Stimulated activated CD4-positive, alpha-beta T cell treated with anti-CD3 and anti-CD28 coated beads, Interleukin-4, amount 100 ng/mL, for 24 hours (primary cell): ENCODE data around the gene TWIST2.

Experiments used
- DNase-seq: peaks from one replicate; pipeline ENCODE4 v3.0.0-alpha.2; 2020

Gene TWIST2

DNA sequence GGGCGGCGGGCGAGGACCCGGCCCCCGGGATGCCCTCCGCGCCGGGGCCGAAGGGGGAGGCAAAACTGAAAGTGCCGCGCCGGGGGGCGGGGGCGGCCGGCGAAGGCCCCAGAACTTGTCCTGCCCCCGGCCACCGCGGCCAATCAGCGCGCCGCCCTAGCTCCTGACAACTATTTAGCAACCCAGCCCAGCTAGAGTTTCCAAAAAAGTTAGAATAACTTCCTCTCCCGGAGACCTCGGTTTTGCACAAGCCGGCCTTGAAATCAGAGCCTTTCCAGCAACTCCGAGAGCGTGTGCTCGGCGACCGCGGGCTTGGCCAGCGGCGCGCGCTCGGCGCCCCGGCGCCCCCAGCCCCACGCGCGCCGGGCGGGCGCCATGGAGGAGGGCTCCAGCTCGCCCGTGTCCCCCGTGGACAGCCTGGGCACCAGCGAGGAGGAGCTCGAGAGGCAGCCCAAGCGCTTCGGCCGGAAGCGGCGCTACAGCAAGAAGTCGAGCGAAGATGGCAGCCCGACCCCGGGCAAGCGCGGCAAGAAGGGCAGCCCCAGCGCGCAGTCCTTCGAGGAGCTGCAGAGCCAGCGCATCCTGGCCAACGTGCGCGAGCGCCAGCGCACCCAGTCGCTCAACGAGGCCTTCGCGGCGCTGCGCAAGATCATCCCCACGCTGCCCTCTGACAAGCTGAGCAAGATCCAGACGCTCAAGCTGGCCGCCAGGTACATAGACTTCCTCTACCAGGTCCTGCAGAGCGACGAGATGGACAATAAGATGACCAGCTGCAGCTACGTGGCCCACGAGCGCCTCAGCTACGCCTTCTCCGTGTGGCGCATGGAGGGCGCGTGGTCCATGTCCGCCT lies at the start of gene TWIST2:
TWIST2 (plus strand) TSS at position 245 of the 850 bp plus-strand sequence; CDS start at position 376, 131 bp downstream.
- DNase-seq: no peak

DNA sequence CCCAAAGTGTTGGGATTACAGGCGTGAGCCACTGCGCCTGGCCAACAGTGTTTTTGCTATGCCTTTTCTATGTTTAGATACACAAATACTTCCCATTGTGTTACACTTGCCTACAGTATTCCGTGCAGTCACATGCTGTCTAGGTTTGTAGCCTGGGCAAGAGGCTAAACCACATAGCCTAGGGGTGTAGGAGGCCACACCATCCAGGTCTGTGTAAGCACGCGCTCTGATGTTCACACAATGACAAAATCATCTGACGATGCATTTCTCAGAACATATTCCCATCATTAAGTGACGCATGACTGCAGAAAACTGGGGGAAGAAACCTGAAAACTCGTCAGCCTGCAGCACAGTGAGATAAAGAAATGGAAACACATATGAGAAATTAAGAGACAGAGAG lies 46.1 kb upstream of the TWIST2 start:
- DNase-seq: no peak

DNA sequence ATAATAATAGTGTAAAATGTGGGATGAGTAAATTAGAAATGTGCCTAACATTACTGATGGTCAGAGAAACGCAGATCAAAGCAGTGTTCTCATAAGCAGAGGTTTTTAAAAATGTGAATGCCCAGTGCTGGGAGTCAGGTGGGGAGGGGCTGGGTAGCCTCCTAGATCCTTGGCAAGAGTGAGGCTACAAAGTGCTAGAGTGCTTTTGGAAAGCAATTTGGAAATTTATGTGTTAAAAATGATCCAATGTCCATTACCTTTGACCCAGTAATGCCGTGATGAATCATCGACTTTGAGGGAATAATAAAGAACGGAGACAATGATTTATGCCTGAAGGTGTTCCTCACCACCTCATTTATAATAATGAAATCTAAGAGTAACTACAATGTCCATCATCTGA lies 44.9 kb upstream of the TWIST2 start:
- DNase-seq: no peak

DNA sequence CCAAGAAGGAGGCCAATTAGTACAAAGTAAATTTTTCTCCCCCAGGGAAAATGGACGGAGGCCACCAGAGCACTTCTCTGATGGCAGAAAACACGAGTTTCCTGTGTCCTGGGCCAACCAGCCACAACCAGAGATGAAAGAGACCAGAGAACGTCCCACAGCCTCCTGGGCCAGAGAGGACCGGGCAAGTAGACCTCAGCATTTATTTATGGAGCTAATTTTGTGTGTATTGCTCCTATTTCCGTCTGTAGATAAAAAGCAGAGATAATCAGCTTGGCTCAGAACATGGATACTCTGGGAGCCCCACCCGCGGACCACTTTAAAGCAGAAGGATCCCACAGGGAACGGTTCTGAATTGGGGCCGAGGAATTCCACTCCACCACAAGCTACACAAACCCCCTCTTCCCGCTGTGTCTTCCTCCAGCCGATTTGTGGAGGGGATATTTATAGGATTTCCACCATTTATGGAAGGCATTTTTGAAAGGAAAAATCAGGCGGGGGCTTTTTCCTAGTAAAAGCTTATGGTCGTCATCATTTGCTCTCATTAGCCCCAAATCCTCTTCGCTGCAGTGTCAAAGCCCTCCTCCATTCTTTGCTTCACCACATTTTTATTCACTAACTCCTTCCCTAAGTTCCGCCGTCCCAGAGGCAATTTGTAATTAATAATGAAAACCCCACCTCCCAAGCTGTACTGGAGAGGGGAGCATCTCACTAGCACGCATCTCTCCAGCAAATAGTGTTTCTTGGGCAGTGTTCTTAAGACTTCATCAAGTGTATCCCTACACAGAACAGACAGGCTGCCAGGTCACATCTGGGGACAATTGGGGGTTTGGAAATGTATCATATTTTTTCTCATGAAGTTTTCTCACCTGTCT lies 43.7 kb upstream of the TWIST2 start:
- no peak for DNase-seq

DNA sequence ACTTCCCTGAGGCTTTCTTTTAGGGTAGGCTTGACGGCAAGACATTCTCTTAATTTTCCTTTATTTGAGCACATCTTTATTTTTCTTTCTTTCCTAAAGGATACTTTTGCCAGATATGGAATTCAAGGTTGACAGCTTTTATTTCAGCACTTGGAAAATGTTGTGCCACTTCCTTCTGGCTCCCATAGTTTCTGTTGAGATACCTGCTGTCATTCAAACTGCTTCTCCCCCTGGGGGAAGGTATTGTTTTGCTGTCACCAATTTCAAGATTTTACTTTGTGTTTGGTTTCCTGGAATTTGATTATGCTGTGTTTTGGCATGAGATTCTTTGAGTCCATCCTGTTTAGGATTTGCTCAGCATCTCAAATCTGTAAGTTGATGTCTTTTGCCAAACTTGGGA lies 39.1 kb upstream of the TWIST2 start:
- no peak for DNase-seq

DNA sequence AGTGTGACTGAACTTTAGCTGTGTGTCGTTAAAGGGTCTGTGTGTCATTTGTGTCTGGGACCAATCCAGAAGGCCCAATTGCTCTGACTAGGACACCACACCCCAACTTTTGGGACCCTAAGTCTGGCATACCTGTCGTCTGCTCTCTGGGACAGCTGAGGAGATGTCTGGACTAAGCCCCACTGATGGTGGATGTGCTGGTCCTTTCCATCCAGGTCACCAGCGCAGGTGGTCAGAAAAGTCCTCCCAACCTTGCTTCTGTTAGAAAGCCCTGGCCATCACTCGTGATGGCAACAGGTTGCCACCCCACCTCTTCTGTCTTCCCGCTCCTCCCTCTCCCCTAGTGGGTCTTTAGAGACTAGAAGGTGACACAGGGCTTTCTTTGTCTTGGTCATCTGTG lies 37.6 kb upstream of the TWIST2 start:
- no peak for DNase-seq

DNA sequence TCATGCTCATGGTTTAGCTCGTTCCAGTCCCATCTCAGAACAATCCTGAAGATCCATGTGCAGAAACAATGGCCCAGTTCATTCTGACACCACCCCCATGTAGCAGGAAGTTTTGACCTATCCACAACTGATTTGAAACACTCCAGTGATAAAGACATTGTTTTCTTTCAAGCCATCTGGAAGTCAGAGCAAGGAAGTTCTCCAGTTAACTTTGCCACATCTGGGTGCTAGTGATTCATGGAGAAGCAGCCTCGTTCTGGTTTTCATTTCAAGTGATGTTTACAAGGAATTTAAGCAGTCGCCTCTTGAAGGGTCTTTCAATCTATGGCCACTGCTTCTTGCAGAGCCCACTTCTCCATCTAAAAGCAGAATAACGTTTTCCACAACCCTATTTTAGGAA lies 36.6 kb upstream of the TWIST2 start:
- no peak for DNase-seq

DNA sequence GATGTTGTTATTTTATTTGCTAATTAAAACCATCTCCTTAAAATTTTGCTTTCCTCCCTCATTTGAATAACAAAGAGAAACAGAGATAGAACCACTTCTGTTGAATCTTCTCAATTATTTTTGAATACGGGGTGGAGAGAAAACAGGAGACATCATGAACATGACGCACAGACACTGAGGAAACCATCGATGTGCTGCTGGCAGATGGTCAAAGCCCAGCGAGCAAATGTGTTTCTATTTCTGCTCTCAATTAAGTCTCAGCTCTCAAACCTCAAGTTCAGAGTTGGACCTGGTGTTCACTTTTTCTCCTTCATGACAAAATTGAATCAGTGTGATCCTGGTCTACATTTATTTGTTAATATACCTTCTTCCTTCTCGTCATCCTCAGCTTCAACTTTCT lies 36.1 kb upstream of the TWIST2 start:
- DNase-seq: no peak

DNA sequence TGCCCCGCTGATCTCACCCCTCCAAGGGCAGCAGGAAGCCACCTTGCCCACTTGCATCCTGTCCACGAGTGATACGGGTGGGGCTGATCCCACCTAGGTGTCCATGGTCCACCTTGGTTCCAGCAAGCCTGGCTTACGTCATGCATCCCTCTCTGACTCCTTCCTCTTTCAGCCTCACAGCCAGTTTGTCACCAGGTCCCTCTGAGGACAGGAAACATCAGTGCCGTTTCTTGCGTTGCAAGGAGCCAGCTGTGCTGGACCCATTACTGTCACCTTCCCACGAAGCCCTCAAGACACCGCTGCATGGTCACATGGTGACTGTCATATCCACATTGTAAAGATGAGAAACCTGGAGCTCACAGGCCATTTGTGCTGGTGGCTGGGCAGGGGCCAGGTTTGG lies 34.8 kb upstream of the TWIST2 start:
- no peak for DNase-seq

DNA sequence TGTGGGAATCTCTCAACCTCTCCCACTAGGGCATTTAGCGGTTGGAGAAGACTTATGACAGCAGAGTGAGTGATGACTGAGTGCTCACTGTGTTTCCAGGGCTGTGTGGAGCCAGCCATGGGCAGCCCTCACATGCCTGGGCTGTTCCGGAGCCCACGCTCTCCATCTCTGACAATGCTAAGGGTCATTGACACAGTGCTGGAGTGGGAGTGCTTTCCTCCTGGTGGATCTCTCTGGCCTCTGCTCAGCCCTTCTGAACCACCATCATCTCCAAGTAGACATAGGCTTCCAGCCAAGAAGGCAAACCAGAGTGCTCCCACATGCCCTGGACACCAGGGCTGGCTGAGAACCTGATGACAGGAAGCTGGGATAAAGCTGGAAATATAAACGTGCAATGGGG lies 33.1 kb upstream of the TWIST2 start:
- no peak for DNase-seq

DNA sequence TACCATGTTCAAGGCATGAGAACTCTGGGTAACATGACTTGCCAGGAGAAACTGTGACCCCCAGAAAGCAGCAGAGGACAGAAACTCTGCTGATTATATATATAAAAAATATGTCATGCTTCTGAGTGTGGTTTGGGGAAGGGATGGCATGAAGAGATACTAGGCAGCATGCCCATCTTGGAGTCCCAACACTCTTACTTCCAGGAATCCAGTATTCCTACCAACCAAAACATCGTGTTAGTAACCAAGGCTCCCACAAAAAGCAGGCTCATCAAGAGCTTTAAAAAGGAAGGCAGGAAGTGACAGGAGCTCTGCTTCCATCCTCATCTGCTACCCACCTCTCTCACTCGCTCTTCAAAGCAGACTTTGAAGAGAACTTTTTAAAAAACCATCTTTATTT lies 31.6 kb upstream of the TWIST2 start:
- DNase-seq: no peak

DNA sequence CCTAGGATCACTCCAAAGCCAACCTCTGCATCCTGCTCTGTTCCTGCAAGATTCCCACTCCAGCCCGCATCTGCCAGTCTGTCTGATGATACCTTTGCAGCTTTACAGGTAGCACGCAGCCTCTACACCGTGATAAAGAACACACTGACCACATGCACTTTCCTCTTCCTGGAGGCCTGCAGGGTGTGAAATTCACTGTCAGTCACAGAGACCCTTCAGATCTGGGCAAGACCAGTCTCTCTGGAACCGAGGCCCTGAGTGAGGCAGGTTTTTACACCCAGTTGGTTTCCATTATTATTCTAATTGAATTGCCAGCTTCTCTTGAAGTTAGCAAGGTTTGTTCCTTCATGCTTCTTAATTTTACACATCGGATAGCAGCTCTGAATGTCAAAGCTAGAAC lies 30.5 kb upstream of the TWIST2 start:
- no peak for DNase-seq

DNA sequence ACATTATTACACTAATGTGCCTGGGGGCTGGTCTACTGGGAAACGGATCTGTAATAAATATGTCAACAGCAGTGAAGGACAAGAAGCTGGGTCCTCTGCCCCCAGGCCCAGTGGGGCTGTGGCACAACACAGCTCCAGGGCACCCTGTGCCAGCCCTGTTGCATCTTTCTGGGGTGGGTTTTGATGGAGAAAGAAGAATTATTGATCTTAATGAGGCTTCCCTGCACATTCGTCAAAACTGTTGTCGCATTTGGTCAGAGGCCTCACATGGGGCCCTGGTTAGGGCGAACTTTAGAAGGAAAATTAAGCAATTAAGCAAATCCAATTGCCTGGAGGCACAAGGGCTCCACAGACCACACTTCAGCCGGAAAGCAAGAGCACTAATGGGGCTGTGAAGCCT lies 30.0 kb upstream of the TWIST2 start:
- DNase-seq: no peak

DNA sequence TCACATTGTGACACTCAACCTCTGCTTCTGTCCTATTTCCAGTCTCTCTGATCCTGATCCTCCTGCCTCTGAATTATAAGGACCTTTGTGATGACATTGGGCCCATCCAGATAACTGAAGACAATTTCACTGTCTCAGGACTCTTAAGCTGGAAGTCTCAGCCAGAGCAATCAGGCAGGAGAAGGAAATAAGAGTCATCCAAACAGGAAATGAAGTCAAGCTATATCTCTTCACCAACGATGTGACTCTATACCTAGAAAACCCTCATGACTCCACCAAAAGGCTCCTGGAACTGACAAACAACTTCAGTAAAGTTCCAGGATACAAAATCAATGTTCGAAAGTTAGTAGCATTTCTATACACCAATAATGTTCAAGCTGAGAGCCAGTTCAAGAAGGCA lies 29.3 kb upstream of the TWIST2 start:
- no peak for DNase-seq

DNA sequence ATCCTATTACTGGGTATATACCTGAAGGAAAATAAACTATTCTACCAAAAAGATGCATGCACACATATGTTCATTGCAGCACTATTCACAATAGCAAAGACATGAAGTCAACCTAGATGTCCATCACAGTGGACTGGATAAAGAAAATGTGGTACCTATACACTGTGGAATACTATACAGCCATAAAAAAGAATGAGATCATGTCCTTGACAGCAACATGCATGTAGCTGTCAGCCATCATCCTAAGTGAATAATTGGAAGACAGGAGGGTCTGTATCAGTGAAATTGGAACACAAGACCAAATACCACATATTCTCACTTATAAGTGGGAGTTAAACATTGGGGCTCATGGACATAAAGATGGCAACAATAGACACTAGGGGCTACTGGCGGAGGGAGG lies 27.7 kb upstream of the TWIST2 start:
- no peak for DNase-seq

DNA sequence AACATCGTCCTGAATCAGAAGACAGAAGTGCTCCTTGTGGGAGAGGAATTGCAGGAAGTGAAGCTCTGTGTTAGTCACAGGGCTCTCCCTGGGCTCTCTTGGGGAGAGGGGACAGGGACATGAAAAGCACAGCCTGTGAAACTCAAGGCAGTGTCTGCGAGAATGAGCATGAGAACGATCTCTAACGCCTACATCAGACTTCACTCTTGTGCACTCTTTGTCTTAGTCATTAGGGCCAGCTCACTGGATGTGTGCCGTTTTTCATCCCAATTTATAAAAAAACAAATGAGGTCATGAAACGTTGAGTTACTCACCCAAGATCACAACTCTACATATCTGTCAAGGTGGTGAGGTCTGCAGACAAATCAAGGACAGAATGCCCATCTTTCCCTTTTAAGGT lies 27.0 kb upstream of the TWIST2 start:
- DNase-seq: no peak

DNA sequence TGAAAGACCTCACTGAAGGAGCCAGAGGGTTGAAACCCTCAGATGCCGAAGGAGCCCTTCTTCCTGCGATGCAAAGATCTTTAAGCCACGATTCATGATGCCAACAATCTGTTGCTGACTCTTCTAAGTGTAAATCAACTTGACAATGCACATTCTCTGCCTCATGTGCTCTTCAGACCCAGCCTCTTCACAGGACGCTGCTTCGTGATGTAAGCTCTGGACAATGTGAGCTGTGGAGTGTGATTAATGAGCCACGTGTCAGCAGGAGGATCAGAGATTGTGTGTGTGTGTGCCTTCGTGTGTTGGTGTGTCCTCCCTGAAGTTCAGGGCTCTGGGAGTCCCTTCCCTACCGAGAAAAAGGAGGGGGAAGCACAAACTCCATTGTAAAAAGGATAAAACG lies 26.5 kb upstream of the TWIST2 start:
- DNase-seq: no peak

DNA sequence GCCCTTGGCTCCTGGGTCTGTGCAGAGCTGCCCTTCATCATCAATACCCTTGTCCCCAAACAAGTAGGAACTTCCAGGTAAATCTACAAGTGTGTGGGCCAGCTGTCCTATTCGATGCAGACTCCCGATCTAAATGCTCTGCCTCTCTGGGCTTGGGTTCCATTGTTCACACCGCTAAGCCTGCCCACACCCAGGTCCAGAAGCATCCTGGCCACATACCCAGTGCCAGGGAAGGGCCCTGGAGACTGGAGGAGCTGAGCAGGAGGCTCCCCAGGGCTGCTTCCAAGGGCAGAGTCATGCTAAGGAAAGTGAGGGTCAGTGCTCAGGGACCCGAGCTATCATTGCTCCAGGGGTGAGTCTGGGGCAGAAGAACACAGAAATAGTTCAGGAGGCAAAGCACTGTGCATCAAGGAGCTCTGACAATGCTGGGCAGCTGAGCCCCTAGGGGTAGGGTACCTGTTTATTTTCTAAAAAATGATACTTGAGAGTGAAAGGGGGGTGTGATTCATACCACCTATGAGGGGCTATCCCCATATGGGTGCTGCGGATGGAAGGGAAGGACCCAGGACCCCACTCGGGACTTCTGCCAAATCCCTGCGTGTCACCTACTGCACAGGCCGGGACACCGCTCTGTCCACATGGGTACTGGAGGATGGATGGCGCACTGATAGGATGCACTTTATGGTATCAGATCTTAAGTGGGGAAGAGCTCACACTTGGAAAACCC lies 25.8 kb upstream of the TWIST2 start:
- no peak for DNase-seq

DNA sequence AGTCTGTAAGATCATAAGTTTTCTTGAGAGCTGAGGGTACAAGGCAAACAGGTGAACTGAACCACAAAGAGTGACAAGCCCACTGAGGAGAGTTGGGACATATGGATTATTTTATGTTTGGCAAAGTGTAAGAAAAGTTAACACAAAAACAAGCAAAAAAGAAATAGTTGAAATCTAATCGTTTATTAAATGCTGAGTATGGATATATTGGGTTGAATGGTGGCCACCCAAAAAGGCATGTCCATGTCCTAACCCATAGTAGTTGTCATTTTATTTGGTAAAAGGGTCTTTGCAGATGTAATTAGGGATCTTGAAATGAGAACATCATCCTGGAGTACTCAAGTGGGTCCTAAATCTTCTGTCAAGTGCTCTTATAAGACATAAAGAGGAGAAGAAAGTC lies 24.9 kb upstream of the TWIST2 start:
- DNase-seq: no peak

DNA sequence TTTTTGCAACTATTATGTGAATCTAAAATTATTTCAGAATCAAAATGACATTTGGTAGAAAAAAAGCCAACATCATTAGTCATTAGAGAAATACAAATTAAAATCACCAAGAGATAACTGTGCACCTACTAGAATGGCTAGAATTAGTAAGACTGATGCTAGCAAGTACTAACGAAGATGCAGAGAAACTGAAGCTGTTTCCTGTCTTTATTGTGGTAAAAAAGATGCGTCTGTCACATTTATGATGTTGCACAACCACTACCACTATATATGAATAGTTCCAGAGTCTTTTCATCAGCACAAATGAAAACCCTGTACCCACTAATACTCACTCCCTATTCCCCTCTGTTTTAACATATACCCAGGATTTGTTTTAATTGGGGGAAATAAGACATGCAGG lies 16.7 kb upstream of the TWIST2 start:
- DNase-seq: no peak

DNA sequence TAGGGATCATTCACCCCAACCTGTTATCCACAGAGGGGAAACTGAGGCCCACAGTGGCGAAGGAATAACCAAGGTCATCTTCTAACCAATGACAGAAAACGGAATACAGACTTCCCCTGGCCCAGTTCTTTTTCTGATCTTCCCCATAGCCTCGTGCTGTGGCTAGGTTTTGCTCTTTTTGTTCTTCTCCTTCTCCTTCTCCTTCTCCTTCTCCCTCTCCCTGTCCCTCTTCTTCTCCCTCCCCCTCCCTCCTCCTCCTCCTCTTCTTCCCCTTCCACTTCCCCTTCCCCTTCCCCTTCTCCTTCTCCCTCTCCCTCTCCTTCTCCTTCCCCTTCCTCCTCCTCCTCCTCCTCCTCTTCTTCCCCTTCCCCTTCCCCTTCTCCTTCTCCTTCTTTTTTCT lies 12.9 kb upstream of the TWIST2 start:
- DNase-seq: no peak

DNA sequence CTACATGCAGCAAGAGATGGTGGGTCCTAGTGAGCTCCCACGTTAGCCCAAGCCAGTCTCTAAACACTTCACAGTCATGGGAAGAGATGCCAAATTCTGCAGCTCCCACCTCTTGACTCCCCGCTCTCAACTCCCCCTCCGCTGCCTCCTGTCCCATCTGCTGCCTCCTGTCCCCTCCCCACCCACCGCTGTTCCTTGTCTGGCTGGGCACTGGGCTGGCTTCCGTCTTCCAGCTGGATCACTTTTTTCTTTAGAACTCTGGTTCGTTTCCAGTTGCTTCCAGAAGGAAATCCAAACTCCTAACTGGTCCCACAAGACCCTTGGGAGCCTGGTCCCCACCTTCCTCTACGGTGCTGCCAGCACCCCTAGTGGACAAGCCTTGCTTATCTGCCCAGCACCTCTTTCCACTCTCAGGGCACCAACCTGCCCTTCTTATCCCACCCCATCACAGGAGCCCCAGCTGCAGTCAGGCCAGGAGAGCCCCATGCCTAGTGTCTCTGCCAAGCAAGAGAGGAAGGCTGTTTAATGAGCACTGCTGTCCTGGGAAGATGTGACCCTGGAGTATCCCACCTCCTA lies 12.1 kb upstream of the TWIST2 start:
- DNase-seq: no peak

DNA sequence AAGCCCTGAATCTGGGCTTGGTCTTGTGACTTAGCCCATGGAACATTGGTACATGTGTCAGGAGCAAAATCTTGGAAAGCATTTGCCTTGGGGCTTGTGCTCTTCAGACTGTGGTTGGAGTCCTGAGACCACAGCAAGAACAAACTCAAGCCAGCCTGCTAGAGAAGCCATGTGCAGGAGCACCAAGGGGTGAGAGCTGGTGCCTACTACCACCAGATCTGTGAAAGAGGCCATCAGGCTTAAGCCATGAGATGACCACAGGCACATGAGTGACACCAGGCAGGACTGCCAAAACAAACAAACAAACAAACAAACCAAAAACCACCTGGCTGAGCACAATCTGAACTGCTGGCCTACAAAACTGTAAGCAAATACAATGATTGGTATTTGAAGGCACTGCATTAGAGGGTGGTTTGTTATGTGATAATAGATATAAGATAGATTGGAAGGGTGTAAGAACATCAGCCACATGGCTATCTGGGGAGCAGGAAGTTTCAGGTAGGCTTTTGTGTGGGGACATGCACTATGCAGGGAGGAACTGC lies 9.0 kb upstream of the TWIST2 start:
- no peak for DNase-seq
